Posterior vena cava (tissue), 2 donors: ENCODE data around the gene GAB4. TPM values are rescaled to one million over a fixed set of nuclear protein-coding genes. Genes with fewer than 3 reads are reported as not detected.
"Not testable (repeated sequence)": the region's sequence is repeated elsewhere in the genome, so short reads cannot be mapped to it uniquely, and the experiment has no call there.

ENCODE experiments used
- DNase-seq: peaks from one replicate; pipeline ENCODE4 v3.0.0-alpha.2; 2020; ENCODE audit warnings: low spot score
- intact Hi-C, 2 donors: fragments of 100-400 bp; cut with DNase I; formaldehyde crosslinking; loops; one replicate each; pipeline versions ENCODE4 v1.14.1 to v1.14.2; 2022 to 2023
- total RNA-seq, 2 donors: library from RNA; stranded (reverse); fragmentation: NEBNext Ultra II Directional; extraction: Animal tissue kit (Norgen Biotek cat#: 25700); gene quantifications; one replicate each; pipeline ENCODE4 v1.2.1, GENCODE V29; 2021
- donor health status: DM: yes; HTN: yes; CAD: no.
- donor health status: DM: yes; HTN: yes; CAD: no.

Gene GAB4
- total RNA-seq, 2 donors from 2014 or later = not detected

- no peak for DNase-seq
- intact Hi-C loops = no loop called here
These were observed 46.4 kb downstream of the GAB4 start for GRCh38 chr22:16961477-16962186.

GRCh38 chr22:16960884-16961249, 47.2 kb downstream of the GAB4 start:
- intact Hi-C loops = no loop called here
- DNase-seq = no peak

- intact Hi-C loops = no loop called here
- no peak for DNase-seq
These were observed 47.7 kb downstream of the GAB4 start for GRCh38 chr22:16960220-16960883.

GRCh38 chr22:16959345-16959930, 48.6 kb downstream of the GAB4 start:
- intact Hi-C loops = no loop called here
- no peak for DNase-seq

GRCh38 chr22:16958475-16958874, 49.5 kb downstream of the GAB4 start:
- intact Hi-C loops = no loop called here
- DNase-seq = no peak

- intact Hi-C loops = no loop called here
- no peak for DNase-seq
These were observed 50.2 kb downstream of the GAB4 start for GRCh38 chr22:16957781-16958180.

GRCh38 chr22:16956290-16956689, 51.7 kb downstream of the GAB4 start:
- intact Hi-C loops = no loop called here
- no peak for DNase-seq

- intact Hi-C loops = no loop called here
- no peak for DNase-seq
These were observed 52.3 kb downstream of the GAB4 start for GRCh38 chr22:16955678-16956210.

GRCh38 chr22:16955081-16955480, 52.9 kb downstream of the GAB4 start:
- intact Hi-C loops = no loop called here
- DNase-seq = no peak

- no peak for DNase-seq
- intact Hi-C loops = no loop called here
These were observed 54.0 kb downstream of the GAB4 start for GRCh38 chr22:16954060-16954403.

DNA sequence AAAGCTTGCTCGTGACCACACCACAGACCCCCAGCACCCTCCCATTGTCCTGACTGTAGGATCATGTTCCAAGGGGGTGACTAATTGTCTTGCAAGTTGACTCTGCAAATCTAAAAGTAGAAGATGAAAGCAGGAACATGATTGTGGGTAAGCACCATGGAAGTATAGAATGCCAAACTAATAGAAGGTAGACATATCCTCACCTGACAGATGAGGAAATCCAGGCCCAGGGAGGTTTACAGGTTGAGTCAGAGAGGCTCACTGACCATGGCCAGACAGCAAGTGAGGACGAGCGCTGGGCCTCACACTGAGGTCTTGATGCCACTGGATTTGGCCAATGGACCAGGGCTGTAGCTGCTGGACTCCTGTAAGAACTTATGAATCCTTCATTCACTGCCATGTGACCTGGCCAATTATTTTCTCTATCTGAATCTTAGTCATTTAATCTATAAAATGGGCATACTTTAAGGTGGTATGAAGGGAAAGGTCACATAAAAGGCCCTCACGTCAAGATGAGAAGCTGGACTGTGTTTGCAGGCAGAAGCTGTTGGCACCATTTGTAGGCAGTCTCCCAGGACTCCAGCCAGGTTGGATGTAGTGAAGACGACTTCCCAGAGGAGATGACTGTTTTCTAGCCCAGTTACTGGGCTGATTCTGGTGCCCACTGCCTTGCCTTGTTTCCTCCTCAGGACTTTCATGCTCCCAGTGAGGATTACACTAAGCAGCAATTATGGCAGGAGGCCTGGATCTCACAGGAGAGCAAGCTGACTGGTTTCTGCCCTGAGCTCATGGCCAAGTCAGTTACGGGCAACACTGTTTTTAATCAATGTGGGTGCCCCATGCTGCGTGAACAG, 54.6 kb downstream of the GAB4 start:
- intact Hi-C loops = no loop called here
- no peak for DNase-seq

GRCh38 chr22:16949561-16949960, 58.5 kb downstream of the GAB4 start:
- intact Hi-C loops = no loop called here
- DNase-seq = no peak

- DNase-seq = no peak
- intact Hi-C loops = no loop called here
These were observed 70.2 kb downstream of the GAB4 start for GRCh38 chr22:16937811-16938210.

DNA sequence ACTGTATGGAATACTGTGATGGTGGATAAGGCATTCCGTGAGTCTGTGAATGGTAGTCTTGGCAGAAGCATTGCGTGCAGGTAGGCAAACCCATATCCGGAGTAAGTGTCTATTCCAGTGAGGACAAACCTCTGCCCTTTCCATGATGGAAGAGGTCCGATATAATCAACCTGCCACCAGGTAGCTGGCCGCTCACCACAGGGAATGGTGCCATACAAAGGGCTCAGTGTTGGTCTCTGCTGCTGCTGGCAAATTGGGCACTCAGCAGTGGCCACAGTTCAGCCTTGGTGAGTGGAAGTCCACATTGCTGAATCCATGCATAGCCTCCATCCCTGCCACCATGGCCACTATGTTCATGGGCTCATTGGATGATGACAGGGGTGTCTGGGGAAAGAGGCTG, 70.8 kb downstream of the GAB4 start:
- DNase-seq, intact Hi-C loops: not testable (repeated sequence)

DNA sequence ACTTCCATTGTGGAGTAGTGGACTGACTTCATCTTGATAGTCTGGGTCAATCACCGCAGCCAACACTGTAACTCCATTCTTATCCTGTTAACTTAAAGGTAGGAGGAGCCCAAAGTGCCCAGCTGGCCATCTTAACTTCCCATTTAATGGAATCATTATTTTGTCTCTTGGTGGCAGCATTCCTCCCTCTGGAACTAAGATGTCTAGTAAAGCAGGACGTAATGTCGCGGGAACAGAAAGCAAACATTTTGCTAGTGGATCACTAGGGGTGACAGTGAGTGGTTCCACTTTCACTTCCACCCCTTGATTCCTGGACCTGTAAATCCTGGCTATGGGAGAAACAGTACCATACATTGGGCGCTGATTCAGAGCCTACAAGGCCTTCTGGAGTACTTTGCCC, 71.4 kb downstream of the GAB4 start:
- intact Hi-C loops = no loop called here
- DNase-seq = no peak

- intact Hi-C loops = no loop called here
- DNase-seq = no peak
These were observed 72.8 kb downstream of the GAB4 start for GRCh38 chr22:16935209-16935608.

GRCh38 chr22:16933291-16934282, 74.4 kb downstream of the GAB4 start:
- intact Hi-C loops = no loop called here

DNA sequence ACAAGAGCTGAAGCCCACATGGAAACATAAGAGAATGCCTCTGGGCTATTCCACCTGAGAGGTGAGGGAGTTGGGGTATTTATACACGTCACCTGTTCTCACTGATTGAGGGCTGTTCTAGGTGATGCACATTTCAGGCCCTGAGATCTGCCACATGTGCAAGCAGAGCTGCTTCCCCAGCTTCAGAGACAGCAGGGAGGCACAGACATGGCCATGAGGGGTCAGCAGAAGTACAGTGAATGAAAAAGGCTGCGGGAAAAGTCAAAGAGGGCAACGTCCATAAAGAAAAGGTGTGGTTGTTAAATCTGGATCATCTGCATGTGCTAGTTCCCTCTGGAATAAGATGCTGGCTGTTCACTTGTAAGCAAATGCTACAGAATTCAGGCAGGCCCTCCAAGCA, 75.4 kb downstream of the GAB4 start:
- intact Hi-C loops = no loop called here
- DNase-seq = no peak

More at GRCh38 chr22:16933291-16934282, 74.4 kb downstream of the GAB4 start:
- DNase-seq = no peak
